HT-29 (cell line): ENCODE data around the gene CLDN11. TPM values are rescaled to one million over a fixed set of nuclear protein-coding genes. Genes with fewer than 3 reads are reported as not detected.
A peak's percentile ranks its signal among the peaks of the same experiment; 100 is the strongest.

Source experiments
- DNase-seq: peaks from one replicate; pipeline ENCODE4 v3.0.0-alpha.2; 2015; ENCODE audit warnings: low spot score
- total RNA-seq: library from RNA; depleted of rRNA; stranded (reverse); fragments of >200 nt; shearing (Covaris generic); gene quantifications from 2 replicates; pipeline ENCODE4 v1.2.3, GENCODE V29; 2014; rRNA removed

The CLDN11 gene
- total RNA-seq, 1 experiment from 2014 or later, result 0.56 TPM

- no peak for DNase-seq
Observed at GRCh38 chr3:170470063-170471016, 51.7 kb downstream of the CLDN11 start.

- no peak for DNase-seq
Observed at GRCh38 chr3:170471149-170471548, 52.5 kb downstream of the CLDN11 start.

- DNase-seq, result no peak
Observed at GRCh38 chr3:170473358-170473757, 54.7 kb downstream of the CLDN11 start.

DNA sequence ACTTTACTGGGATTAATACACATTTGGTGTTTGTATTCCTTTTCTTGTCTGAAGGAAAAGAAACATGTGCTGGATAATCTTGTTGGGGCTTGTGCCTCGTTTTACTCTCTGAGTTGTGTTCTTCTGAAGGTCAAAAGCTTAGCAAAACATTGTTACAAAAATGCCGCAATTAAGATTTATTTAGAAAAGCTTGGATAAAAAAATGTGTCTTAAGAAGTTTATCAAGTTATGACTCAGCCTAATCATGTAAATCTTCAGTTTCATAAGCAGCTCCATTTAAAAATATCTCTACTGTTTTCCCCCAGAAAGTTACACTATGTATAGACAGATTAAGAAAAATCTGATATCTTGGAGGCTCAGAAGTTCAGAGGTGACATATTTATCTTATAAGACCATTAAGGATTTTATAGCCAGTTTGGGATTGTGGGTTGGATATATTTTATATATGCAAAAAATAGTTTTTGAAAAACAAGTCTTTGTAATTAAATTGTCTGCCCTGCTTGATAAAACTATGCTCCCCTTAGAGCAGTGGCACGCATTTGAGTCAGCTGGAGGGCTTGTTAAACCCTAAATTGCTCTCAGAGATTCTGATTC lies 56.5 kb downstream of the CLDN11 start:
- no peak for DNase-seq

DNA sequence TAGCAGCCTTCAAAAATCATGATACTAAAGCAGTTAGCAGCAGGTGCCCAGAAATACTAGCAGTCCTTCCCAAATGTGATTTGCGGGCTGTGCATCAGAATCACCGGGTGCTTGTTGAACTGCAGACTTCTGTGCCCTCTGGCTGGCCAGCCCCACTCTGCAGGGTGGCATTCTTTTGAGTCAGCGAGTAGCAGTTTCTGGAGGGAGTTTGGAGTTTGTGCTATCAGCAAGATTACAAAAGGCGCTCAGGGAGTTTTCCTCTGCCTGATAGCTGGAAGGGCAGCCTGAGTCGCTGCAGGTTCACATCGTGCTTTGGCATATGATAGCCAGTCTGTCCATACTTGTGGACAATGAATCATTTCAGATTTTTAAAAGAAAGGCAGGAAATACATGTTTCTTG lies 57.6 kb downstream of the CLDN11 start:
- DNase-seq, result no peak

- no peak for DNase-seq
Observed at GRCh38 chr3:170477395-170477794, 58.7 kb downstream of the CLDN11 start.

GRCh38 chr3:170480111-170480510 lies 61.4 kb downstream of the CLDN11 start:
- no peak for DNase-seq

GRCh38 chr3:170482199-170482598 lies 63.5 kb downstream of the CLDN11 start:
- DNase-seq, result no peak

- DNase-seq, result peak; percentile 32
Observed at GRCh38 chr3:170483485-170484262, 65.0 kb downstream of the CLDN11 start.

Other genes starting within 250 kb of the CLDN11 start
- gene PHC3, start 237.1 kb upstream of the CLDN11 start, total RNA-seq, result 8.8 and 10.7 TPM in 2 replicates
- 33.3 and 37.4 TPM in 2 replicates for gene PRKCI, start 196.4 kb upstream of the CLDN11 start, total RNA-seq
- 51.7 and 54.2 TPM in 2 replicates for gene SKIL, start 61.2 kb upstream of the CLDN11 start, total RNA-seq
- not detected in 2 replicates for gene SLC7A14, start 167.2 kb downstream of the CLDN11 start, total RNA-seq